OCI-LY7 (cell line): ENCODE measurements around the gene MGAT4C. TPM values are rescaled to one million over a fixed set of nuclear protein-coding genes. Genes with fewer than 3 reads are reported as not detected.

ENCODE experiments used
- BruUV-seq: library from RNA; stranded (reverse); fragments of 400-500 nt; replicated peaks from 2 replicates; lab custom pipeline; 2021; lab: Mats Ljungman, UMichigan
- CTCF ChIA-PET: fragments of 300-600 bp; sonication (Branson Sonifier 250); formaldehyde crosslinking; loops from one replicate; lab custom pipeline; 2022; ENCODE audit warnings: antibody characterized with exemption; ENCODE audit not compliant: unreplicated experiment; lab: Charles Lee
- POLR2A ChIA-PET: fragments of 300-600 bp; sonication (Branson Sonifier 250); formaldehyde crosslinking; loops from one replicate; lab custom pipeline; 2022; ENCODE audit warnings: antibody characterized with exemption; lab: Charles Lee
- DNase-seq: peaks from one replicate; pipeline ENCODE4 v3.0.0-alpha.2; 2015; ENCODE audit warnings: low spot score
- H2AFZ ChIP-seq: fragments of 200-600 bp; sonication (generic), shearing (Covaris generic); 2 replicates; pipeline ENCODE4 v1.6.1; 2014; ENCODE audit warnings: mild to moderate bottlenecking, antibody characterized with exemption, low read length, moderate library complexity
- H3K27ac ChIP-seq: fragments of 200-600 bp; sonication (generic); 2 replicates; pipeline ENCODE4 v1.5.1; 2014; ENCODE audit warnings: mixed run types, low read depth, mild to moderate bottlenecking, moderate library complexity, low read length, inconsistent platforms; ENCODE audit not compliant: poor library complexity, severe bottlenecking
- H3K36me3 ChIP-seq: fragments of 200-600 bp; sonication (generic); 2 replicates; pipeline ENCODE4 v1.6.1; 2014; ENCODE audit warnings: mild to moderate bottlenecking, antibody characterized with exemption, low read length, moderate library complexity, mixed read lengths; ENCODE audit not compliant: insufficient read depth
- H3K4me1 ChIP-seq: fragments of 200-600 bp; sonication (generic); 2 replicates; pipeline ENCODE4 v1.5.1; 2014; ENCODE audit warnings: mild to moderate bottlenecking, low read length; ENCODE audit not compliant: insufficient read depth, poor library complexity, severe bottlenecking
- H3K4me2 ChIP-seq: fragments of 200-600 bp; sonication (generic); 2 replicates; pipeline ENCODE4 v1.6.1; 2014; ENCODE audit warnings: mild to moderate bottlenecking, low read length
- H3K4me3 ChIP-seq: fragments of 200-600 bp; sonication (generic); 2 replicates; pipeline ENCODE4 v1.5.1; 2014; ENCODE audit warnings: mild to moderate bottlenecking, low read depth, low read length; ENCODE audit not compliant: poor library complexity, severe bottlenecking
- H3K79me2 ChIP-seq: fragments of 200-600 bp; sonication (generic); 2 replicates; pipeline ENCODE4 v1.6.1; 2016; ENCODE audit warnings: low read depth, mild to moderate bottlenecking, low read length, moderate library complexity, mixed read lengths; ENCODE audit not compliant: insufficient read depth
- H3K9me2 ChIP-seq: fragments of 200-600 bp; sonication (generic); 2 replicates; pipeline ENCODE4 v1.6.1; 2016; ENCODE audit warnings: mild to moderate bottlenecking, low read length, mixed read lengths; ENCODE audit not compliant: insufficient read depth
- H3K9me3 ChIP-seq: fragments of 200-600 bp; sonication (generic); 2 replicates; pipeline ENCODE4 v1.6.1; 2014; ENCODE audit warnings: mild to moderate bottlenecking, mixed run types, low read length, mixed read lengths
- H4K20me1 ChIP-seq: fragments of 200-600 bp; sonication (generic); 2 replicates; pipeline ENCODE4 v1.6.1; 2014; ENCODE audit warnings: mild to moderate bottlenecking, antibody characterized with exemption, low read length, moderate library complexity, mixed read lengths; ENCODE audit not compliant: insufficient read depth
- CTCF ChIP-seq: fragments of 200-600 bp; sonication (generic); conservative IDR thresholded peaks from 2 replicates; pipeline ENCODE4 v1.5.1; 2014; ENCODE audit warnings: mild to moderate bottlenecking, antibody characterized with exemption, low read length, moderate library complexity, mixed read lengths
- EZH2phosphoT487 ChIP-seq: fragments of 200-600 bp; sonication (generic); IDR thresholded peaks from 2 replicates; pipeline ENCODE4 v1.6.1; 2018; ENCODE audit warnings: low read depth, borderline replicate concordance, mild to moderate bottlenecking, mixed run types, antibody characterized with exemption, low read length, moderate library complexity, mixed read lengths
- intact Hi-C: fragments of 100-400 bp; cut with micrococcal nuclease; formaldehyde crosslinking; loops from one replicate; pipeline ENCODE4 v1.10.0; 2022; ENCODE audit not compliant: unreplicated experiment
- total RNA-seq, 2 experiments: library from RNA; depleted of rRNA in 1 of 2; stranded (reverse); fragments of >200 nt in 1 of 2; shearing (Covaris generic) in 1 of 2; gene quantifications; 2 replicates each; pipeline ENCODE4 v1.2.3, GENCODE V29; 2014 to 2022

The MGAT4C gene
- total RNA-seq, 2 experiments from 2014 or later, result not detected

DNA sequence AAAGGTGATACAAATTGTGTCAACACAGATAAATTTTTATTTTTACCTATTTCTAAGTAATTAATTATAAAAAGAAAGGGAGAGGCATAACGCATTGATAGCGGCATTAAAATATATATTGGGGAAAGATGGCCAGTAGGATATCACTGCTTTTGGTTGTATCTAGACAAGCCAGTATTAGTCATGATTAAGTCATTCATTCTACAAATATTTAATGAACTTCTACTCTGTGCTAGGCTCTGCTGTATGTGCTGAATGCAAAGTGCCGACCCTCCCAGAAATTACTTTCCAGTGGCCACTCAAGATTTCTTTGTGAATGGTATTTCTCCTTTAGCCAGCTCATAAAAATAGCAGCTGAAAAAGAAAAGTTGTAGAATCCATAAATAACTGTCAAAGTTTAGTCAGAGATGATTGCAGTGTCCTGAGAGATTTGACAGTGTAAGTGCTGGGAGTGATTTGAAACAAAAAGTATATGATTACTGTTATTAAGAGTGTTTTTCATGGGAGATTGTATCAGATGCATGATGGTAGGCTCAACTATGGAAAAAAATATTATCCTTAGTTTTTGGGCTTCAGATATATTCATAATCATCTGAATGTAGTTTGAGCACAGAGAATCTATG, 133.2 kb downstream of the MGAT4C start:
- intact Hi-C loops, result no loop called here
- no peak for DNase-seq
- BruUV-seq, result no TSS peak

GRCh38 chr12:86118161-86118560, 138.0 kb downstream of the MGAT4C start:
- no peaks in the 10 kb centered on the region for H3K4me1 ChIP-seq
- H3K27ac ChIP-seq, result no peak overlapping the region
- H3K4me3 ChIP-seq, result no peak overlapping the region
- no TSS peak for BruUV-seq
- no peak overlapping the region for H2AFZ ChIP-seq
- H3K79me2 ChIP-seq, result no peaks in the 10 kb centered on the region
- H3K4me2 ChIP-seq, result no peak overlapping the region
- TF ChIP-seq EZH2phosphoT487 (no peak), CTCF (no peak)
- H3K36me3 ChIP-seq, result no peaks in the 10 kb centered on the region
- DNase-seq, result no peak
- H3K9me3 ChIP-seq, result no peaks in the 10 kb centered on the region
- intact Hi-C loops, result no loop called here
- no peaks in the 10 kb centered on the region for H4K20me1 ChIP-seq
- ChIA-PET CTCF (no interaction called here), POLR2A (no interaction called here)
- H3K9me2 ChIP-seq, result no peaks in the 10 kb centered on the region

More for the DNA sequence above, 133.2 kb downstream of the MGAT4C start:
- no peaks in the 10 kb centered on the region for H3K9me2 ChIP-seq
- H3K9me3 ChIP-seq, result no peaks in the 10 kb centered on the region
- H3K36me3 ChIP-seq, result no peaks in the 10 kb centered on the region
- H2AFZ ChIP-seq, result no peak overlapping the region
- POLR2A ChIA-PET, result interaction anchor here (0.5 to 0.6 kb wide), 2 partner anchors 588 to 1514 kb away, joined by 3 read pairs; no protein-coding TSS in a partner anchor
- TF ChIP-seq EZH2phosphoT487 (no peak), CTCF (no peak)
- H3K4me3 ChIP-seq, result no peak overlapping the region
- H3K4me2 ChIP-seq, result no peak overlapping the region
- no peaks in the 10 kb centered on the region for H3K79me2 ChIP-seq
- H3K4me1 ChIP-seq, result no peaks in the 10 kb centered on the region
- H3K27ac ChIP-seq, result no peak overlapping the region
- CTCF ChIA-PET, result no interaction called here
- H4K20me1 ChIP-seq, result no peaks in the 10 kb centered on the region

- intact Hi-C loops, result no loop called here
- no peaks in the 10 kb centered on the region for H3K9me2 ChIP-seq
- CTCF ChIA-PET, result no interaction called here
Measured at GRCh38 chr12:86117711-86118110, 138.5 kb downstream of the MGAT4C start.

More at GRCh38 chr12:86117711-86118110, 138.5 kb downstream of the MGAT4C start:
- no peak for TF ChIP-seq EZH2phosphoT487
- TF ChIP-seq CTCF, result no peak
- Histone ChIP-seq H3K4me1 (no peaks in the 10 kb centered on the region), H4K20me1 (no peaks in the 10 kb centered on the region), H3K4me2 (no peak overlapping the region), H3K36me3 (no peaks in the 10 kb centered on the region), H3K9me3 (no peaks in the 10 kb centered on the region), H3K4me3 (no peak overlapping the region), H2AFZ (no peak overlapping the region), H3K27ac (no peak overlapping the region), H3K79me2 (no peaks in the 10 kb centered on the region)
- no TSS peak for BruUV-seq
- DNase-seq, result no peak
- POLR2A ChIA-PET, result no interaction called here
